HepG2 (cell line): ENCODE measurements around the gene NKAIN2. TPM values are rescaled to one million over a fixed set of nuclear protein-coding genes. Genes with fewer than 3 reads are reported as not detected.

Experiments used
- ARNTL ChIP-seq: sonication (generic); formaldehyde crosslinking; IDR thresholded peaks from 2 replicates; pipeline ENCODE4 v1.4.0; 2020; ENCODE audit warnings: mild to moderate bottlenecking, missing genetic modification reagents
- BHLHE40 ChIP-seq: IDR thresholded peaks from 2 replicates; pipeline ENCODE4 v1.6.1; 2011; ENCODE audit warnings: low read length, improper control_type of control experiment
- BORCS8-MEF2B ChIP-seq: sonication (generic); formaldehyde crosslinking; IDR thresholded peaks from 2 replicates; pipeline ENCODE4 v1.8.0; 2022; ENCODE audit warnings: mild to moderate bottlenecking, missing genetic modification reagents
- CBFB ChIP-seq: sonication (generic); formaldehyde crosslinking; IDR thresholded peaks from 2 replicates; pipeline ENCODE4 v1.4.0; 2020; ENCODE audit warnings: missing genetic modification reagents
- FOSL2 ChIP-seq: sonication (generic); formaldehyde crosslinking; IDR thresholded peaks from 2 replicates; pipeline ENCODE4 v1.4.0; 2020; ENCODE audit warnings: missing genetic modification reagents
- GPN1 ChIP-seq: sonication (generic); formaldehyde crosslinking; IDR thresholded peaks from 2 replicates; pipeline ENCODE4 v1.5.1; 2020; ENCODE audit warnings: missing genetic modification reagents, borderline replicate concordance
- HNRNPK ChIP-seq: fragments of 200-400 bp; formaldehyde crosslinking; IDR thresholded peaks from 2 replicates; pipeline ENCODE4 v1.6.1; 2018; ENCODE audit warnings: low read length, low read depth, moderate library complexity, mild to moderate bottlenecking; ENCODE audit not compliant: poor library complexity, severe bottlenecking
- KDM5B ChIP-seq: sonication (generic); formaldehyde crosslinking; IDR thresholded peaks from 2 replicates; pipeline ENCODE4 v1.4.0; 2020; ENCODE audit warnings: missing genetic modification reagents, mild to moderate bottlenecking, borderline replicate concordance
- MAFF ChIP-seq: IDR thresholded peaks from 2 replicates; pipeline ENCODE4 v1.6.1; 2011; ENCODE audit warnings: low read depth, low read length, improper control_type of control experiment
- MAFG ChIP-seq: sonication (generic); formaldehyde crosslinking; IDR thresholded peaks from 2 replicates; pipeline ENCODE4 v1.5.1; 2020; ENCODE audit warnings: mild to moderate bottlenecking, missing genetic modification reagents
- MAFK ChIP-seq, 2 experiments: IDR thresholded peaks in 1 of 2; conservative IDR thresholded peaks in 1 of 2; 2 replicates each; pipeline ENCODE4 v1.6.1; 2011; ENCODE audit warnings: improper control_type of control experiment in 2 of 2, low read length in 2 of 2
- MAZ ChIP-seq, 2 experiments: sonication (generic) in 1 of 2; formaldehyde crosslinking in 1 of 2; IDR thresholded peaks; 2 replicates each; pipeline versions ENCODE4 v1.5.0 to v1.6.1; 2012 to 2020; ENCODE audit warnings: low read depth in 2 of 2, mild to moderate bottlenecking in 2 of 2, borderline replicate concordance in 1 of 2, improper control_type of control experiment in 1 of 2, low read length in 1 of 2, missing genetic modification reagents in 1 of 2, moderate library complexity in 1 of 2
- MIXL1 ChIP-seq: IDR thresholded peaks from 2 replicates; pipeline ENCODE4 v1.6.1; 2016
- NFKBIZ ChIP-seq: IDR thresholded peaks from 2 replicates; pipeline ENCODE4 v1.6.1; 2018; ENCODE audit warnings: missing genetic modification reagents, missing compliant biosample characterization
- PCBP2 ChIP-seq: fragments of 200-400 bp; formaldehyde crosslinking; optimal IDR thresholded peaks from 2 replicates; pipeline ENCODE3; 2018; ENCODE audit warnings: low read length, low read depth; ENCODE audit not compliant: poor library complexity, severe bottlenecking
- POGK ChIP-seq: sonication (generic); formaldehyde crosslinking; conservative IDR thresholded peaks from 2 replicates; pipeline ENCODE4 v1.8.0; 2022; ENCODE audit warnings: mild to moderate bottlenecking, moderate library complexity, missing genetic modification reagents
- RFX1 ChIP-seq: fragments of 450-650 bp; IDR thresholded peaks from 2 replicates; pipeline ENCODE4 v1.6.1; 2017
- SMAD1 ChIP-seq: sonication (generic); formaldehyde crosslinking; IDR thresholded peaks from 2 replicates; pipeline ENCODE4 v1.4.0; 2020; ENCODE audit warnings: missing genetic modification reagents, low read depth, mild to moderate bottlenecking, borderline replicate concordance
- TBP ChIP-seq: sonication (generic); formaldehyde crosslinking; IDR thresholded peaks from 2 replicates; pipeline ENCODE4 v1.5.0; 2020; ENCODE audit warnings: missing genetic modification reagents
- TOPORS ChIP-seq: sonication (generic); formaldehyde crosslinking; IDR thresholded peaks from 2 replicates; pipeline ENCODE4 v1.8.0; 2023; ENCODE audit warnings: mild to moderate bottlenecking, missing genetic modification reagents
- ZBTB21 ChIP-seq: sonication (generic); formaldehyde crosslinking; IDR thresholded peaks from 2 replicates; pipeline ENCODE4 v1.4.0; 2020; ENCODE audit warnings: missing genetic modification reagents
- ZBTB33 ChIP-seq: sonication (generic); formaldehyde crosslinking; IDR thresholded peaks from 2 replicates; pipeline ENCODE4 v1.4.0; 2020; ENCODE audit warnings: missing genetic modification reagents
- ZIK1 ChIP-seq: sonication (generic); formaldehyde crosslinking; IDR thresholded peaks from 2 replicates; pipeline ENCODE4 v1.5.0; 2020; ENCODE audit warnings: mild to moderate bottlenecking, low read depth, missing genetic modification reagents, borderline replicate concordance
- ZMYM4 ChIP-seq: sonication (generic); formaldehyde crosslinking; IDR thresholded peaks from 2 replicates; pipeline ENCODE4 v1.8.1; 2023; ENCODE audit warnings: mild to moderate bottlenecking, missing genetic modification reagents
- ZNF484 ChIP-seq: sonication (generic); formaldehyde crosslinking; IDR thresholded peaks from 2 replicates; pipeline ENCODE4 v1.5.1; 2020; ENCODE audit warnings: mild to moderate bottlenecking, low read depth, missing genetic modification reagents, borderline replicate concordance
- ZNF709 ChIP-seq: sonication (generic); formaldehyde crosslinking; IDR thresholded peaks from 2 replicates; pipeline ENCODE4 v1.5.0; 2020; ENCODE audit warnings: mild to moderate bottlenecking, missing genetic modification reagents
- ZXDC ChIP-seq: sonication (generic); formaldehyde crosslinking; IDR thresholded peaks from 2 replicates; pipeline ENCODE4 v1.5.0; 2020; ENCODE audit warnings: mild to moderate bottlenecking, missing genetic modification reagents
- polyA plus RNA-seq, 8 experiments: library from polyadenylated mRNA; depleted of rRNA in 3 of 8; stranded (reverse) in 7 of 8; unstranded in 1 of 8; fragments of >200 nt; fragmentation: Illumina TruSeq in 4 of 8; extraction: Trizol in 4 of 8; gene quantifications; 2 replicates each; pipeline versions ENCODE4 v1.2.1 to v1.2.3, GENCODE V29; 2011 to 2016; ENCODE audit warnings: low read depth in 4 of 8, missing spikeins in 1 of 8, mixed read lengths in 1 of 8; ENCODE audit not compliant: insufficient read depth in 1 of 8
- total RNA-seq, 5 experiments: library from RNA; depleted of rRNA; stranded (reverse); fragments of >200 nt; fragmentation: Illumina TruSeq; extraction: Trizol; gene quantifications; 2 replicates each; pipeline ENCODE4 v1.2.3, GENCODE V29; 2016; ENCODE audit warnings: low read depth in 1 of 5

The NKAIN2 gene
- total and polyA plus RNA-seq, 2 of the 13 experiments (the other 11 are each of a cell fraction or from before 2014, with no cell fraction given): not detected

- TF ChIP-seq POGK (CRISPR knock-in tag): no peak
- TF ChIP-seq ZNF709: no peak
- peak; percentile 91 for TF ChIP-seq ARNTL (CRISPR knock-in tag)
- peak; percentile 84 to 92 for TF ChIP-seq MAFK (conservative IDR thresholded peaks at IDR 0.05 in 1 of 2, IDR thresholded peaks at IDR 0.05 in 1 of 2; ENCODE audit: low read length in 2 of 2)
- no peak for TF ChIP-seq TBP
- no peak for TF ChIP-seq GPN1 (CRISPR knock-in tag)
- TF ChIP-seq BHLHE40: 0 out of 2 replicates have a peak, but pooled peaks have one; percentile 60
- no peak for TF ChIP-seq RFX1
- no peak for TF ChIP-seq BORCS8-MEF2B (CRISPR knock-in tag)
- peak; percentile 31; the same call in 1 of the 2 replicates for TF ChIP-seq ZMYM4 (CRISPR knock-in tag)
- TF ChIP-seq MAZ (IDR thresholded peaks at IDR 0.05; ENCODE audit: borderline replicate concordance, low read depth, low read length): no peak
- no peak for TF ChIP-seq MAZ (CRISPR knock-in tag; IDR thresholded peaks at IDR 0.05; ENCODE audit: low read depth)
- TF ChIP-seq ZXDC (CRISPR knock-in tag): no peak
- TF ChIP-seq KDM5B (CRISPR knock-in tag): no peak
- peak; percentile 67 for TF ChIP-seq FOSL2 (CRISPR knock-in tag)
- peak; percentile 81 for TF ChIP-seq MAFF
- no peak for TF ChIP-seq PCBP2
- TF ChIP-seq SMAD1 (CRISPR knock-in tag): no peak
- no peak for TF ChIP-seq TOPORS (CRISPR knock-in tag)
- no peak for TF ChIP-seq CBFB (CRISPR knock-in tag)
- TF ChIP-seq ZBTB33 (CRISPR knock-in tag): no peak
- TF ChIP-seq MAFG: peak; percentile 90
- TF ChIP-seq HNRNPK: no peak
- no peak for TF ChIP-seq MIXL1 (CRISPR knock-in tag)
- no peak for TF ChIP-seq NFKBIZ (CRISPR knock-in tag)
- TF ChIP-seq ZNF484 (CRISPR knock-in tag): no peak
- no peak for TF ChIP-seq ZIK1 (CRISPR knock-in tag)
- no peak for TF ChIP-seq ZBTB21
These were observed 158.8 kb downstream of the NKAIN2 start (continued) for GRCh38 chr6:123962508-123962907.
